HG03066 (cell line): ENCODE data around the gene R3HDM2.
"Not testable (repeated sequence)": the region's sequence is repeated elsewhere in the genome, so short reads cannot be mapped to it uniquely, and the experiment has no call there.

Source experiments
- ATAC-seq: cut with Tn5 transposase; IDR thresholded peaks from one replicate; pipeline ENCODE4 v1.9.1; 2021; ENCODE audit warnings: low read depth; ENCODE audit not compliant: unreplicated experiment

Gene R3HDM2

DNA sequence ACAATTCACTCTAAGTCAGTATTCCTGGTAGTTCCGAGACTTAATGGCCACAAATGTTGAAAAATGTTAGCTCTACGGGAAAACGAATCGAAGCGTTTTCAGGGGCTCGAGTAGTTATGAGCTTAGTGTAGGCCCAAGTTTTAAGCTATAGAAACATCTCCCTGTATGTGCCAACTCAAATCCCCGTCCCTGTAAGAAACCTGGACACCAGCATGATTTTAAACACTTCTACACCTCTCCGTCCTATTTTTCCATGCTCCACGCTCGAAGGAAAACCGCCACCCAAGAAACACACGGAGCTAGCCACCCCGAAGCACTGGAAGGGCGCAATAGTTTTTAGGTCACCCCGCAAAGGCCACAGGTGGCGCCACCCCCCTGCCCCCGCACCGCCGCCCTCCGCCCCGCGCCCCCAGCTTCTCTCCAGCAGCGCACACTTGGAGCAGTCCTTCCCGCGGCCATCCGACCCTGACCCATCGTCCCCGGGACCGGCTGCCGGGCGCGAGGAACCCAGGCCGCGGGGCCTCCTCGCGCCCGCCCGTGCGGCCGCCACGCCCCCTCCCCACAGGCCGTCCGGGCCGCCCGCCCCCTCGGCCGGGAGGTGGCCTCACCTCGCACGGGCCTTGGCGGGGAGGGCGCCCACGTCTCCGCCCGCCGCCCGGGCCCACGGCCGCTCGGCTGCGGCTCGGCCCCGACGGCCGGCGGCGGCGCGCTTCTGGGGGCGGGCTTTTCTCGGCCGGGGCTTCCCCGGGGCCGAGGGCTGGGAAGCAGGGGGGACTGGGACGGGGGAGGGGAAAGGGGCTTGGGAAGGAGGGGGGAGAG lies 522 bp downstream of the R3HDM2 start:
- ATAC-seq, result peak; percentile 49

DNA sequence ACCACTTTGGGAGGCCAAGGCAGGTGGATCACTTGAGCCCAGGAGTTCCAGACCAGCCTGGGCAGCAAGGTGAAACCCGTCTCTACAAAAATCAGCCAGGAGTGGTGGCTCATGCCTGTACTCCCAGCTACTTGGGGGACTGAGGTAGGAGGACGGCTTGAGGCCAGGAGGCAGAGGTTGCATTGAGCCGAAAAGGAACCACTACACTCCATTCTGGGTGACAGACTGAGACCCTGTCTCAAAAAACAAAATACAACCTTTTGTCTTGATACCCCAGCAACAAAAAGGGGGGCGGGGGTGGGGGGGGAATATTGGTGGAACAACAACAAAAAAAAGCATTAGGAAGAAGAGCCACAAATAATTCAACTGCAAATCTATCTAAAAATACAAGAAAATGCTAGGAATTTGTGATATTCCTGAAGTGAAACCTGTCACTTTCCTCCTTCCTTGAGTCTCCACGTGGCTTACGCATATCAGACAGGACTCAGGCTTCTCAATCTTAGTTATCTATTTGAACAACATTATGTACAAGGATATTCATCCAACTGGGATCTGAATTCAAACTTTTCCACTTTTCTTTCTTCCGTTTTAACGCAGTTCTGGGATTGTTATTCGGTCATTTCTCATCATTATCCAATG lies 1.3 kb downstream of the R3HDM2 start:
- no peak for ATAC-seq

DNA sequence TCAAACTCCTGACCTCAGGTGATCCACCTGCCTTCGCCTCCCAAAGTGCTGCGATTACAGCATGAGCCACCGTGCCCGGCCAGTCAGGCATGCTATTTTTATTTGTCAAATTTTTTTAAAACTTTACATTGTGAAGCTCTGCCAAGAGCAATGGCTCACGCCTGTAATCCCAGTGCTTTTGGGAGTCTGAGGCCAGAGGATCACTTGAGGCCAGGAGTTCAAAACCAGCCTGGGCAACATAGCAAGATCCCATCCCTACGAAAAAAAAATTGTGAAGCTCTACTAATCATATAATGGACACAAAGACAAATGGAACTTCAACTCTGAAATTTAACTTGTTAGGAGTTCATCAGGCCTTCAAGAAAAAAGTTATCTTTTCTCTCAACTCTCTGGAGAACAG lies 1.9 kb downstream of the R3HDM2 start:
- ATAC-seq, result no peak

DNA sequence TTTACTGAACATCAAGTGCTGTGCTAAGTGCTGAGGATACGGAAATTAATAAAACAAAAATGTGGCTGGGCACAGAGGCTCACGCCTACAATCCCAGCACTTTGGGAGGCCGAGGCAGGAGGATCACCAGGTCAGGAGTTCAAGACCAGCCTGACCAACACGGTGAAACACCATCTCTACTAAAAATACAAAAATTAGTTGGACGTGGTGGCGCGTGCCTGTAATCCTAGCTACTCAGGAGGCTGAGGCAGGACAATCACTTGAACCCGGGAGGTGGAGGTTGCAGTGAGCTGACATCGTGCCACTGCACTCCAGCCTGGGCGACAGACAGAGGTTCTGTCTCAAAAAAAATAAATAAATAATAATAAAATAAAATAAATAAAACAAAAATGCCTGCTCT lies 3.9 kb downstream of the R3HDM2 start:
- not testable (repeated sequence) for ATAC-seq

DNA sequence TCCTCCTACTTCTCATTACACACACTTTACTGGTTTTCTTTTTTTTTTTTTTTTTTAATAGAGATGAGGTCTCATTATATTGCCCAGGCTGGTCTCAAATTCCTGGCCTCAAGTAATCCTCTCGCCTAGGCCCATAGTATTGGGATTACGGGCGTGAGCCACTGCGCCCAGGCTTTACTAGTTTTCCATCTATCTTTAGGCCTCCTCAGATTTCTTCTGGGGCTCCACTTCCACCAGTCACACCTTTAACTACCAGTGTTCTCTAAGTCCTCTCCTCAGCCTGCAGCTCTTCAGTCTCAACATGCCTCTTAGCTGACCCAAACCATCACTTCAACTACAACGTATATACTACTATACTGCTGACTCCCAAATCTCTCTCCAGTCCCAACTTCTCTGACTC lies 10.4 kb downstream of the R3HDM2 start:
- no peak for ATAC-seq

DNA sequence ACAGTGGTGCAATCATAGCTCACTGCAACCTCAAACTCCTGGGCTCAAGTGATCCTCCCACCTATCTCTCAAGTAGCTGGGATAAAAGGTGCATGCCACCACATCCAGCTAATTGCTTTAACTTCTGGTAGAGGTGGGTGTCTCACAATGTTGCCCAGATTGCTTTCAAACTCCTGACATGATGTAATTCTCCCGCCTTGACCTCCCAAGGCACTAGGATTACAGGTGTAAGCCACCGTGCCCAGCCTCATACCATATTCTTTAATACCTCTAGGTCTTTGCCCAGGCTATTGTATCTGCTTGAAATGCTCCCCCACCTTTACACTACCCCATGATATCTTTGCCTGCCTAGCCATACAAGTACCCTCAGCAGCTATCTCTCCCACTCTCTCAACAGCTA lies 11.3 kb downstream of the R3HDM2 start:
- ATAC-seq, result no peak

DNA sequence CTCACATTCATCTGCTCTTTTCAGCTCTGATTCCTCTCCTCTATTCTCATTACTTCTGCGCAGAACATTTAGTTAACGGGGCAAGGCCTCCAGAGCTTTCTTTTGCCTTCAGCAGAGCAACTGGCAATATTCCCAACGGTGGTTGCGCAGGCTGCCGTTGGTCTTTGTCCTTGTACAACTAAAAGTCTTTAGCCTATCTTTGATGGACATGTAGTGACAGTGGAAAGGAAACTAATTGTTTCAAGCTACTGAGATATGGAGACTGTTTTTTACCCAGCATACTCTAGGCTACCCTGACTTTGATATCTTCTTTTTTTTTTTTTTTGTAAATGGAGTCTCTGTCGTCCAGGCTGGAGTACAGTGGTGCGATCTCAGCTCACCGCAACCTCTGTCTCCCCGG lies 12.6 kb downstream of the R3HDM2 start:
- ATAC-seq, result no peak

DNA sequence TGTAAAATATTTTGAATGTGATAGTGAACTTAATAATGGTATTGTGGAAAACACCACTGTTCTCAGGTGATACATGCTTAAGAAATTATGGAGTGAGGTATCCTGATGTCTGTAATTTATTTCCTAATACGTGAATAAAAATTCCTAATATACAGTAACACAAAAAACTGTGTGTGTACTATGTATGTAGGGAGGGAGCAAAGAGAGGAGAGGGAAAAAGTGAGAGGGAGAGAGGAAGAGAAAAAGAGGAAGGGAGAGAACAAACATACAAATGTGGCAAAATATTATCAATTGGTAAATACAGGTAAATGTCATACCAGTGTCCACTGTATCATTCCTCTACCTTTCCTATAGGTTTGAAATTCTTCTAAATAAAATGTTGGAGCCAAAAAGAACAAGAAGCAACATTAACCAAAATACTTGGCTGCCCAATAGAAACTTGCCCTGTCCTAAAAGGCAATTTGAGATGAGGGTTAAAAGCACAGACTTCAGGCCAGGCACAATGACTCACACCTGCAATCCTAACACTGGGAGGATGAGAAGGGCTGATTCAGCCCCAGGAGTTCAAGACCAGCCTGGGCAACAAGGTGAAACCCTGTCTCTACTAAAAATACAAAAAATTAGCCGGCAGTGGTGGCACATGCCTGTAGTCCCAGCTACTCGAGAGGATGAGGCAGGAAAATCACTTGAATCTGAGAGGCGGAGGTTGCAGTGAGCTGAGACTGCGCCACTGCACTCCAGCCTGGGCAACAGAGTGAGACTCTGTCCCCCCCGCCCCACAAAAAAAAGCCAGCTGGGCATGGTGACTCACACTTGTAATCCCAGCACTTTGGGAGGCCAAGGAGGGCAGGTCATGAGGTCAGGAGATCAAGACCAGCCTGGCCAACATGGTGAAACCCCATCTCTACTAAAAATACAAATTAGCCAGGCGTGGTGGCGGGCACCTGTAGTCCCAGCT lies 14.5 kb downstream of the R3HDM2 start:
- ATAC-seq, result no peak

DNA sequence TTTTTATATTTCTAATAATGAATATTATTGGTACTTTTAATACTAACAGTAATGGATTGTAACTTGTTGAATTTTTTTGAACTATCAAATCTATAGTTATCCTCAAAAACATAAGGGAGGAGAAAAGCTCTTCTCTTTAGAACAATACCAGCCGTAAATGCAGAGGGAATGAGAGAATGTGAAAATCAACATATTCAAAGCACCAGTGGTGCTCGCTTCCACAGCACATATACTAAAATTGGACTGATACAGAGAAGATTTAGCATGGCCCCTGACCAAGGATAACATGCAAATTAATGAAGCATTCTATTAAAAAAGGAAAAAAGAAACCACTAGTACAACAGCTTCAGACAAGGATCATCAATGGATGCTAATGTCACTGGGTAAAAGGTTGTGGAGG lies 15.8 kb downstream of the R3HDM2 start:
- ATAC-seq, result no peak

DNA sequence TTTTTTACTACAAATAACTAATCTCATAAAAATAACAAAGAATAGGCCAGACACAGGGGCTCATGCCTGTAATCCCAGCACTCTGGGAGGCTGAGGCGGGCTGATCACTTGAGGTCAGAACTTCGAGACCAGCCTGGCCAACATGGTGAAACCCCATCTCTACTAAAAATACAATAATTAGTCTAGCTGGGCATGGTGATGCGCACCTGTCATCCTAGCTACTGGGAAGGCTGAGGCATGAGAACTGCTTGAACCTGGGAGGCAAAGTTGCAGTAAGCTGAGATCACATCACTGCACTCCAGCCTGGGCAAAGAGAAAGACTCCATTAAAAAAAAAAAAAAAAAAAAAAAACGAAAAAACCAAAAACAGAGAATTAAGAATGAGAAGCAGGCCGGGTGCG lies 16.7 kb downstream of the R3HDM2 start:
- not testable (repeated sequence) for ATAC-seq

DNA sequence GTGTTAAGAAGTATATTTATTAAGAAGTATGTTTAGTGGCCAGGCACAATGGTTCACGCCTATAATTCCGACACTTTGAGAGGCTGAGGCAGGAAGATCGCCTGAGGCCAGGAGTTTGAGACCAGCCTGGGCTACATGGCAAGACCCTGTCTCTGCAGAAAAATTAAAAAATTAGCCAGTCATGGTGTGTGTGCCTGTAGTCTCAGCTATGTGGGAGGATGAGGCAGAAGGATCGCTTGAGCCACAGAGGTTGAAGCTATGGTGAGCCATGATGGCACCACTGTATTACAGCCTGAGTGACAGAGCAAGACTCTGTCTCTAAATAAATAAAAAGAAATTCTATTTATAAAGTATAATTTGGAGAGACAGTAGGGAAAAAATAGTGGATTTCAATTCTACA lies 20.3 kb downstream of the R3HDM2 start:
- ATAC-seq, result no peak

DNA sequence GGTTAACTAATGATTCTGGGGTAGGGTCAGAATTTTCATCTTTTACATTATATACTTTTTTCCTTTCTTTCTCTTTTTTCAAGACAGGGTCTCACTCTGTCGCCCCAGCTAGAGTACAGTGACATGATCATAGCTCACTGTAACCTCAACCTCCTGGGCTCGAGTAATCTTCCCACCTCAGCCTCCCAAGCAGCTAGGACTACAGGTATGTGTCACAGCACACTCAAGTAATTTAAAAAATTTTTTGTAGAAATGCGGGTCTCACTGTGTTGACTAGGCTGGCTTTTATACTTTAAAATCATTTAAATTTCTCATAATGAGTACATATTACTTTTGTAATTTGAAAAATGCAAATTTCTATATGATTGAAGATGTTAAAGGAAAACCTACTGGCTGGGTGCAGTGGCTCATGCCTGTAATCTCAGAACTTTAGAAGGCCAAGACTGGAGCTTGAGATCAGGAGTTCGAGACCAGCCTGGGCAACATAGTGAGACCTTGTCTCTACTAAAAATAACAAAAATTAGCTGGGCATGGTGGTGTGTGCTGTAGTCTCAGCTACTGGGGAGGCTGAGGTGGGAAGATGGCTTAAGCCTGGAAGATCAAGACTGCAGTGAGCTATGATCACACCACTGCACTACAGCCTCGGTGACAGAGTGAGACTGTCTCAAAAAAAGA lies 25.7 kb downstream of the R3HDM2 start:
- no peak for ATAC-seq

DNA sequence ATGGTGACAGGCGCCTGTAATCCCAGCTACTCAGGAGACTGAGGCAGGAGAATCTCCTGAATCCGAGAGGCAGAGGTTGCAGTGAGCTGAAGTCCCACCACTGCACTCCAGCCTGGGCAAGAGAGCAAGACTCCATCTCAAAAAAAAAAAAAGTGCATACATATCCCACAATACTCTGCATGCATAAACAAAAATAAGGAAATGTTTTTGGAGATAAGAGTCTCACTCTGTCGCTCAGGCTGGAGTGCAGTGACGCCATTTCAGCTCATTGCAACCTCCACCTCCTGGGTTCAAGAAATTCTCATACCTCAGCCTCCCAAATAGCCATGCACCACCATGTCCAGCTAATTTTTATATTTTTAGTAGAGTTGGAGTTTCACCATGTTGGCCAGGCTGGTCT lies 28.7 kb downstream of the R3HDM2 start:
- not testable (repeated sequence) for ATAC-seq

DNA sequence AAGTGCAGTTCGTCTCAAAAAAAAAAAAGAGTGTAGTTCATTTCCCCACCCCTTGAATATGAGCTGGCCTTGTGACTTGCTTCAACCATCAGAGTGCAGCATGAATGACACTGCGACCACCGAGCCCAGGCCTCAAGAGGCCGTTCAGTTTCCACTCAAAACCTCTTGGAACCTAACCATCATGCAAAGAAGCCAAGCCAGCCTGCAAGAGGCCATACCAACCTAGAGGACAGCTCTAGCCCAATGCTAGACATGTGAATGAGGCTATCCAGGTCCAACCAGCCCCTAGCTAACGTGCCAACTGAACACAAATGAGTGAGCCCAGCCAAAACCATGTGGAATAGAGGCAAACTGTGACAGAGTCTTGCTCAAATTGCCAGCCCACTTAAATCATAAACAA lies 29.7 kb downstream of the R3HDM2 start:
- ATAC-seq, result no peak

DNA sequence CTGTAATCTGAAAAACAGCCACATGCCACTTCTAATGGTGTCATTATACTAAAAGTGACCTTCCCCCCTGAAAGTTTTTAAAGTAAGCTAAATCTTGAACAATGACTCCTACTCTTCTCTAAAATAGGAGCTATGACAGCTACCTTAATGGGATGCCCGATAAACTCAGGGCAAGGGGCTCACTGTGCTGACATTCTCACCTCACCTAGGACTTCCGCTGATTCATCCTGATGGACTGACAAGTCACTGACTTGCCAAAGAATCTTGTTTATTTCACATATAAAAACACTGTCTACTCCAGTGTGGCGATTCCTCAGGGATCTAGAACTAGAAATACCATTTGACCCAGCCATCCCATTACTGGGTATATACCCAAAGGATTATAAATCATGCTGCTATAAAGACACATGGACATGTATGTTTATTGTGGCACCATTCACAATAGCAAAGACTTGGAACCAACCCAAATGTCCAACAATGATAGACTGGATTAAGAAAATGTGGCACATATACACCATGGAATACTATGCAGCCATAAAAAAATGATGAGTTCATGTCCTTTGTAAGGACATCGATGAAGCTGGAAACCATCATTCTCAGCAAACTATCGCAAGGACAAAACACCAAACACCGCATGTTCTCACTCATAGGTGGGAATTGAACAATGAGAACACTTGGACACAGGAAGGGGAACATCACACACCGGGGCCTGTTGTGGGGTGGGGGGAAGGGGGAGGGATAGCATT lies 31.0 kb downstream of the R3HDM2 start:
- ATAC-seq, result not testable (repeated sequence)

DNA sequence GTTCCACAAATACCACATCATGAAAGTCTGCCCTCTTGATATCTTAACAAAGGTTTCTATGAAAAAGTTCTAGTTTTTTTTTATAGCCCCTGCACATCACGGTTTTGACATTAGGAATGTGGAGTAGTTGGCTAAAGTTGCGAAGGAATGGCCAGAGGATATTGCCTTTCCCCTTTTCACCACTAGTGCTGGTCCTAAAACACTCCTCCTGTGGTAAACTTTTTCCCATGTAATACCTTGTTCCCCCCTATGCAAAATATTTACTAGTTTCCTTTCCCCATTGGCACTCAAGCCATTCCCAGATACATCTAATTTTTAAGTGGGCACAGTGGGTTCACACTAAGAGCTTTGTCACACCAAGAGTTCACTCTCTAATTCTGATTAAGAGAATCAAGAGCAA lies 33.4 kb downstream of the R3HDM2 start:
- ATAC-seq, result no peak

DNA sequence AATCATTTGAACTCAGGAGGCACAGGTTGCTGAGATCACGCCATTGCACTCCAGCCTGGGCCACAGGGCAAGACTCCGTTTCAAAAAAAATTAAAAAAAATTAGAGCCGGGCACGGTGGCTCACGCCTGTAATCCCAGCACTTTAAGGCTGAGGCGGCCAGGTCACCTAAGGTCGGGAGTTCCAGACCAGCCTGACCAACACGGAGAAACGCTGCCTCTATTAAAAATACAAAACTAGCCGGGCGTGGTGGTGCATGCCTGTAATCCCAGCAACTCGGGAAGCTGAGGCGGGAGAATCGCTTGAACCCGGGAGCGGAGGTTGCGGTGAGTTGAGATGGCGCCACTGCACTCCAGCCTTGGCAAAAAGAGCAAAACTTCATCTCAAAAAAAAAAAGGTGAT lies 35.7 kb downstream of the R3HDM2 start:
- no peak for ATAC-seq

DNA sequence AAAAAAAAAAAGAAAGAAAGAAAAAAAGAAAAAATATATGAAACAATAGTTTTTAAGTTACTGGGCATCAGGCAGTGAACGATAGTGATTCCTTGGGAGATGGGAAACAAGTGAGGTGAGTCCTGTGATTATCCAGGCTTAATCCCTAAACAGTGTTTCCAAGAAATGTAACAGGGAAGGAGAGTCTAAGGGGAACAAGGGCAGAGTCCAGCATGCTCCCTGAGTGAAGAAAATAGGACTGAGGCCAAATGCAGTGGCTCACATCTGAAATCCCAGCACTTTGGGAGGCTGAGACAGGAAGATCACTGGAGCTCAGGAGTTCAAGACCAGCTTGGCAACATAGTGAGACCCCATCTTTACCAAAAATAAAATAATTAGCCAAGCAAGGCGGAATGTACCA lies 40.7 kb downstream of the R3HDM2 start:
- ATAC-seq, result no peak

DNA sequence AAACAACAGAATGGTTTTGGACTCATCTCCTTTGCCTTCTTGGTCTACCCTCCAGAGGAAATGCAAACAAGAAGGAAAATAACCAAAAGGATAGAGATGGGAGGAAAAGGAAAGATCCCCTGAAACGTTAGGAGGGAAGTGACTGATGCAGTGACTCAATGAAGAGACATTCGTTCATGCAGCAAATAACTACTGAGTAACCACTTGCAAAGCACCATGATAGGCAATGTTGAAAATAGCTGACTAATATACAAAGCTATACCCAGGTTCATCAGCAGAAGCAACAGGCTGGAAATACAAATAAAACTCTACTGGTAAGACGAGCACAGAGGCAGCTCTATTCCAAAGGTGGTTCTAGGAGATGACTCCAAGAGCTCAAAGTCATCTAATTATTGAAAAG lies 41.8 kb downstream of the R3HDM2 start:
- no peak for ATAC-seq

DNA sequence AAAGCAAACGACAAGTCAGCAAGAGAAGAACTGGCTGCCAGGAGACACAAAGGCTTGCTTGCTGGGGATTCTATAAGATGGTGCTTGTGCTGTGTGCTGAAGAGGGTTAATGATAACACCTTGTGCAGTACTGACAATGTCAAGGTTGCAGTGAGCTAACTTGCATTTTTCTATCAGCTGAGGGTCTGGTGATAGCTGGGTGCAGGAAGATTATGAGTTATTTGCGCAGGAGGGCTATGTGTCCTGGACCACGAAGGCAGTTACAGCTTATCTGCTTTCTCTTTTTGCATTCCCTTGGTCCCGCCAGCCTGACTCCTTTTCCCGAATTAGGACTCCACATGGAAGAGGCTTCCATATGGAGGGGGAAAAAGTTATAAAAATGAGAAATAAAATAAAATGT lies 42.4 kb downstream of the R3HDM2 start:
- no peak for ATAC-seq
